ENCODE results near the gene MRPL50.

DNA sequence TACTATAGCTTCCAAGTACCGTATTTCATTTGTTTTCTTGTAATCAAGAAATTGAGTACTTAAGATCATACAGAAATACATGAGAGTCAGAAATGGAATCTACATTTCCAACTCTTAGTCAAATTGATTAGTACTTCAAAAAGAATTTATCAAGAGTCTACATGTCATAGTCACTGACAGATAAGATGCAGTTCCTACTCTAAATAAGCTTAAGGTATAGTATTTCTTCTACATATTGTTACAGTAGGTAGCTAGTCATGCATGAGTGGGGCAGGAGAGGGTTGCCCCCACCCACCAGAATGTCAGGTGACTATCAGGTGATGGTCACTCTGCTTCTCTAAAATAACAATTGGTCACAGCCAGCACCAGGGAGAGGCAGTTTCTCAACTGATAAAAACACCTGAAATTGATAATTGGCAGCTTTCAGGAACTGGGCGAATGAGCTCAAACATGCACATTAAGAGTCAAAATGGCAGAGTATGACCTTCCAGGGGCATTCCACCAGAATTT, 16.5 kb downstream of the MRPL50 start:
- TF ChIP-seq, protein P1, sequence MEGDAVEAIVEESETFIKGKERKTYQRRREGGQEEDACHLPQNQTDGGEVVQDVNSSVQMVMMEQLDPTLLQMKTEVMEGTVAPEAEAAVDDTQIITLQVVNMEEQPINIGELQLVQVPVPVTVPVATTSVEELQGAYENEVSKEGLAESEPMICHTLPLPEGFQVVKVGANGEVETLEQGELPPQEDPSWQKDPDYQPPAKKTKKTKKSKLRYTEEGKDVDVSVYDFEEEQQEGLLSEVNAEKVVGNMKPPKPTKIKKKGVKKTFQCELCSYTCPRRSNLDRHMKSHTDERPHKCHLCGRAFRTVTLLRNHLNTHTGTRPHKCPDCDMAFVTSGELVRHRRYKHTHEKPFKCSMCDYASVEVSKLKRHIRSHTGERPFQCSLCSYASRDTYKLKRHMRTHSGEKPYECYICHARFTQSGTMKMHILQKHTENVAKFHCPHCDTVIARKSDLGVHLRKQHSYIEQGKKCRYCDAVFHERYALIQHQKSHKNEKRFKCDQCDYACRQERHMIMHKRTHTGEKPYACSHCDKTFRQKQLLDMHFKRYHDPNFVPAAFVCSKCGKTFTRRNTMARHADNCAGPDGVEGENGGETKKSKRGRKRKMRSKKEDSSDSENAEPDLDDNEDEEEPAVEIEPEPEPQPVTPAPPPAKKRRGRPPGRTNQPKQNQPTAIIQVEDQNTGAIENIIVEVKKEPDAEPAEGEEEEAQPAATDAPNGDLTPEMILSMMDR (IDR thresholded peaks at IDR 0.05; ENCODE audit: insufficient read depth, low read depth, low read length): no peak
- no peak for TF ChIP-seq EZH2 (IDR thresholded peaks at IDR 0.05; ENCODE audit: insufficient read depth, low read length)

Data from astrocyte (in vitro differentiated cells and primary cell).